Sigmoid colon (tissue), 7 donors: ENCODE data around the gene ABCC1. TPM values are rescaled to one million over a fixed set of nuclear protein-coding genes. Genes with fewer than 3 reads are reported as not detected.

Experiments used
- DNase-seq: peaks from one replicate; pipeline ENCODE4 v3.0.0-alpha.2; 2019
- H3K27ac ChIP-seq, 4 donors: fragments of 200-600 bp; sonication (generic); one replicate each; pipeline ENCODE4 v1.5.1; 2016 to 2019; ENCODE audit warnings: mild to moderate bottlenecking in 1 of 4
- H3K27me3 ChIP-seq, 3 donors: fragments of 200-600 bp; sonication (generic); one replicate each; pipeline ENCODE4 v1.5.1; 2019; ENCODE audit warnings: mild to moderate bottlenecking in 1 of 3
- H3K36me3 ChIP-seq, 4 donors: fragments of 200-600 bp; sonication (generic); one replicate each; pipeline ENCODE4 v1.5.1; 2016 to 2019
- H3K4me1 ChIP-seq, 4 donors: fragments of 200-600 bp; sonication (generic); one replicate each; pipeline ENCODE4 v1.5.1; 2017 to 2019
- H3K4me3 ChIP-seq, 4 donors: fragments of 200-600 bp; sonication (generic); one replicate each; pipeline ENCODE4 v1.5.1; 2017 to 2019; ENCODE audit warnings: mild to moderate bottlenecking in 2 of 4, moderate library complexity in 1 of 4
- H3K9me3 ChIP-seq, 4 donors: fragments of 200-600 bp in 3 of 4; sonication (generic) in 3 of 4; one replicate each; pipeline versions ENCODE4 v1.5.1 to v1.6.1; 2013 to 2019
- EP300 ChIP-seq, 4 donors: sonication (generic); formaldehyde crosslinking; IDR thresholded peaks; one replicate each; pipeline ENCODE4 v1.6.1; 2017; ENCODE audit warnings: antibody characterized with exemption in 4 of 4
- POLR2A ChIP-seq, 2 donors: fragments of 450-650 bp; IDR thresholded peaks; one replicate each; pipeline ENCODE4 v1.6.1; 2016; ENCODE audit warnings: antibody characterized with exemption in 2 of 2, mild to moderate bottlenecking in 2 of 2, moderate library complexity in 2 of 2
- POLR2AphosphoS5 ChIP-seq, 4 donors: sonication (generic); formaldehyde crosslinking; IDR thresholded peaks; one replicate each; pipeline ENCODE4 v1.6.1; 2017; ENCODE audit warnings: antibody characterized with exemption in 4 of 4
- WGBS, 2 donors: extraction: QIAGEN DNeasy Blood & Tissue Kit; methylation state at CpG; one replicate each; pipeline ENCODE4 v1.1.7; 2013; 5-methylcytosine and 5-hydroxymethylcytosine counted together
- intact Hi-C: fragments of 100-400 bp; cut with DNase I; formaldehyde crosslinking; loops from one replicate; pipeline ENCODE4 v1.15.1; 2023
- polyA plus RNA-seq, 3 donors: library from polyadenylated mRNA; stranded (reverse); fragments of 200-250 nt; gene quantifications; one replicate each; pipeline ENCODE4 v1.2.3, GENCODE V29; 2013
- total RNA-seq, 4 donors: library from RNA; depleted of rRNA; stranded (reverse); fragments of >200 nt; gene quantifications; one replicate each; pipeline ENCODE4 v1.1.0, GENCODE V29; 2016
- TF ChIP-seq, protein P1 (sequence below), 4 experiments: fragments of 450-650 bp in 3 of 4; fragments of 200-600 bp in 1 of 4; IDR thresholded peaks; one replicate each; pipeline ENCODE4 v1.5.1; 2016 to 2019; ENCODE audit warnings: antibody characterized with exemption in 4 of 4, mild to moderate bottlenecking in 3 of 4, moderate library complexity in 2 of 4
- donor health status: healthy with polysubstance abuse.
- donor health status: Bipolar disorder and iron deficiency.
- donor health status: healthy.

The ABCC1 gene
- total and polyA plus RNA-seq, 7 donors = 1.8 to 51.8 (median 22.5) TPM

- intact Hi-C loops = no loop called here
- TF ChIP-seq, protein P1, sequence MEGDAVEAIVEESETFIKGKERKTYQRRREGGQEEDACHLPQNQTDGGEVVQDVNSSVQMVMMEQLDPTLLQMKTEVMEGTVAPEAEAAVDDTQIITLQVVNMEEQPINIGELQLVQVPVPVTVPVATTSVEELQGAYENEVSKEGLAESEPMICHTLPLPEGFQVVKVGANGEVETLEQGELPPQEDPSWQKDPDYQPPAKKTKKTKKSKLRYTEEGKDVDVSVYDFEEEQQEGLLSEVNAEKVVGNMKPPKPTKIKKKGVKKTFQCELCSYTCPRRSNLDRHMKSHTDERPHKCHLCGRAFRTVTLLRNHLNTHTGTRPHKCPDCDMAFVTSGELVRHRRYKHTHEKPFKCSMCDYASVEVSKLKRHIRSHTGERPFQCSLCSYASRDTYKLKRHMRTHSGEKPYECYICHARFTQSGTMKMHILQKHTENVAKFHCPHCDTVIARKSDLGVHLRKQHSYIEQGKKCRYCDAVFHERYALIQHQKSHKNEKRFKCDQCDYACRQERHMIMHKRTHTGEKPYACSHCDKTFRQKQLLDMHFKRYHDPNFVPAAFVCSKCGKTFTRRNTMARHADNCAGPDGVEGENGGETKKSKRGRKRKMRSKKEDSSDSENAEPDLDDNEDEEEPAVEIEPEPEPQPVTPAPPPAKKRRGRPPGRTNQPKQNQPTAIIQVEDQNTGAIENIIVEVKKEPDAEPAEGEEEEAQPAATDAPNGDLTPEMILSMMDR (IDR thresholded peaks at IDR 0.05) = no peak
- TF ChIP-seq POLR2AphosphoS5 (IDR thresholded peaks at IDR 0.05) (peak in 1 of 4 donors; percentile 29), EP300 (IDR thresholded peaks at IDR 0.05) (no peak)
- H3K36me3 ChIP-seq = no peaks in the 10 kb centered on the region
- no peaks in the 10 kb centered on the region for H3K27me3 ChIP-seq
- DNase-seq = no peak
- peaks cover 0 to 90% (median 85%) of the 10 kb centered on the region in 4 donors for H3K4me1 ChIP-seq
- no peaks in the 10 kb centered on the region for H3K9me3 ChIP-seq
- WGBS, 2 donors = 84 to 86% methylated on average over 9 of the region's 9 CpGs
- no peak overlapping the region for H3K4me3 ChIP-seq
- peak overlapping the region; percentile 80 to 82 (median 80) for H3K27ac ChIP-seq
Observed at GRCh38 chr16:15993946-15994665, 44.7 kb downstream of the ABCC1 start.

DNA sequence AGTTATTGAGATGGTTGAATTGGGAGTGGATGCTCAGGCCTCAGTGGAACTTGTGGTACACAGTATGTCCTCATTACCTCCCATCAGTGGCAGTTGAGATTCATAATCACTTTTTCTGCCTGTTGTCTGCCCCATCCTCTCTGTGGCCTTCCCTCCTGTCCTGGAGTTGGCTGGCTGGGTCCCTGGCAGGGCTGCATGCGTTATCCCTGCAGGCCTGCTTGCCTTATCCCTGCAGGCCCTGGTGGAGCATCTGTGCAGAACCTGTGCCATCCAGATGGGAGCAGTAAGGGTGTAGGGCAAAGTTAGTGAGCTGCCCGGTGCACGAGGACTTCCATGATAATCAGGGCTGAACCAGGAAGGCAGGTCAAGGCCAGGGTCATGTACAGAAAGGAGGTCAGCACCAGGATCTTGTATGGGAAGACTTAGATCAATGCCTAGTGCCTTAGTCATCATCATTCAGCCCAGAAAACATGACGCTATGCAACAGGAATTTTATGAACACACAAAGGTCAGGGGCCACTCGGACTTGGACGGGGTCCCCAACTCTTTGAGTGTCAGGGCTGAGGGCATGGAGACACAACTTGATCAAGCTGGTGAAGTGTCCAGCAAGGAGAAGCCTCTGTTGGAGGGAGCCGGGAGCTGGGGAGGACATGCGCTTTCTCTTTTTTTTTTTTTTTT, 47.2 kb downstream of the ABCC1 start:
- Histone ChIP-seq H3K9me3 (no peaks in the 10 kb centered on the region), H3K36me3 (no peaks in the 10 kb centered on the region), H3K4me1 (peaks cover 0 to 74% (median 68%) of the 10 kb centered on the region in 4 donors), H3K4me3 (no peak overlapping the region), H3K27ac (peak overlapping the region; percentile 73 to 82 (median 77)), H3K27me3 (no peaks in the 10 kb centered on the region)
- intact Hi-C loops = no loop called here
- 80 to 81% methylated on average over 8 of the region's 8 CpGs for WGBS, 2 donors
- peak; percentile 78 for DNase-seq
- no peak for TF ChIP-seq POLR2A (IDR thresholded peaks at IDR 0.05)
- TF ChIP-seq, protein P1 (IDR thresholded peaks at IDR 0.05) = no peak
- no peak for TF ChIP-seq EP300 (IDR thresholded peaks at IDR 0.05)
- peak in 3 of 4 donors; percentile 34 to 62 (median 47) for TF ChIP-seq POLR2AphosphoS5 (IDR thresholded peaks at IDR 0.05)

DNA sequence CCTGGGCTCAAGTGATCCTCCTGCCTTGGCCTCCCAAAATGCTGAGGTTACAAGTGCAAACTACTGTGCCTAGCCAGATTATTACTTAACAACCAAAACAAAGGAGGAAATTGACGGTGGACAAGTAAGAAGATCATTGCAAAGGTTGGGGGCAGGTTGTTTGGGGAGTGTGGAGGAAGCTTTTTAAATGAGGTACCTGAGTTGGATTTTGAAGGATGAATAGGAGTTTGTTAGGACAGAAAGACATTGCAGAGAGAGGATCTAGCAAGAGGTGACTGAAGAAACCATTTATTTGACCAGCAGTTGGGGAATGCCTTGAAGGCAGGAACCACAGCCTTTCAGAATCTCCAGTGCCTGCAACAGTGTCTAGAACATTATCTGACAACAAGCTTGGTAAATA, 51.3 kb downstream of the ABCC1 start:
- Histone ChIP-seq H3K36me3 (no peaks in the 10 kb centered on the region), H3K27ac (peak overlapping the region in 1 of 4 donors; percentile 49), H3K4me3 (no peak overlapping the region), H3K4me1 (peaks cover 0 to 65% (median 50%) of the 10 kb centered on the region in 4 donors), H3K27me3 (no peaks in the 10 kb centered on the region), H3K9me3 (no peaks in the 10 kb centered on the region)
- TF ChIP-seq, protein P1 (IDR thresholded peaks at IDR 0.05) = no peak
- TF ChIP-seq EP300 (IDR thresholded peaks at IDR 0.05) (no peak), POLR2A (IDR thresholded peaks at IDR 0.05) (no peak), POLR2AphosphoS5 (IDR thresholded peaks at IDR 0.05) (no peak)
- 78 to 91% methylated on average over 1 of the region's 1 CpG for WGBS, 2 donors
- intact Hi-C loops = no loop called here
- no peak for DNase-seq

- peak overlapping the region in 3 of 4 donors; percentile 17 to 52 (median 48) for H3K27ac ChIP-seq
- intact Hi-C loops = no loop called here
- H3K4me3 ChIP-seq = no peak overlapping the region
- peaks cover 0 to 61% (median 45%) of the 10 kb centered on the region in 4 donors for H3K4me1 ChIP-seq
- TF ChIP-seq POLR2AphosphoS5 (IDR thresholded peaks at IDR 0.05) (no peak), EP300 (IDR thresholded peaks at IDR 0.05) (no peak), POLR2A (IDR thresholded peaks at IDR 0.05) (no peak)
- TF ChIP-seq, protein P1 (IDR thresholded peaks at IDR 0.05) = no peak
- no peaks in the 10 kb centered on the region for H3K36me3 ChIP-seq
- WGBS, 2 donors = 76 to 86% methylated on average over 6 of the region's 6 CpGs
- H3K9me3 ChIP-seq = no peaks in the 10 kb centered on the region
- no peaks in the 10 kb centered on the region for H3K27me3 ChIP-seq
- no peak for DNase-seq
Observed at GRCh38 chr16:16001596-16002255, 52.3 kb downstream of the ABCC1 start.
